ENCODE results near the gene RAB42.
"Not testable (repeated sequence)": the region's sequence is repeated elsewhere in the genome, so short reads cannot be mapped to it uniquely, and the experiment has no call there.

RAB42 gene

GRCh38 chr1:28586585-28587391, 5.3 kb upstream of the RAB42 start:
- DNase-seq: not testable (repeated sequence)

- peak; percentile 21 for DNase-seq
These were observed 431 bp downstream of the RAB42 start for GRCh38 chr1:28592321-28593071.

GRCh38 chr1:28593988-28594356, 1.9 kb downstream of the RAB42 start:
- not testable (repeated sequence) for DNase-seq

GRCh38 chr1:28594686-28595411, 2.8 kb downstream of the RAB42 start:
- peak; percentile 62 for DNase-seq

GRCh38 chr1:28595412-28596191, 3.5 kb downstream of the RAB42 start:
- no peak for DNase-seq

GRCh38 chr1:28596276-28596675, 4.2 kb downstream of the RAB42 start:
- DNase-seq: not testable (repeated sequence)

- peak; percentile 96 for DNase-seq
These were observed 9.6 kb downstream of the RAB42 start for GRCh38 chr1:28601696-28602095.

- peak; percentile 85 for DNase-seq
These were observed 10.7 kb downstream of the RAB42 start for GRCh38 chr1:28602536-28603439.

- DNase-seq: no peak
These were observed 12.3 kb downstream of the RAB42 start for GRCh38 chr1:28604411-28604810.

GRCh38 chr1:28604962-28605361, 12.9 kb downstream of the RAB42 start:
- DNase-seq: no peak

GRCh38 chr1:28606771-28607170, 14.7 kb downstream of the RAB42 start:
- no peak for DNase-seq

GRCh38 chr1:28613175-28613574, 21.1 kb downstream of the RAB42 start:
- DNase-seq: no peak

GRCh38 chr1:28631713-28632112, 39.6 kb downstream of the RAB42 start:
- DNase-seq: no peak

- no peak for DNase-seq
These were observed 40.5 kb downstream of the RAB42 start for GRCh38 chr1:28632560-28632959.

- peak; percentile 29 for DNase-seq
These were observed 48.7 kb downstream of the RAB42 start for GRCh38 chr1:28640766-28641165.

- DNase-seq: peak; percentile 30
These were observed 50.2 kb downstream of the RAB42 start for GRCh38 chr1:28642056-28642846.

- DNase-seq: peak; percentile 96
These were observed 51.0 kb downstream of the RAB42 start, which contains the start of gene TAF12 for GRCh38 chr1:28642847-28643635. TSS of gene TAF12 (minus strand) at chr1:28643067. CDS start at chr1:28622081, 20,986 bp downstream.

GRCh38 chr1:28644494-28644893, 52.4 kb downstream of the RAB42 start:
- DNase-seq: no peak
